ENCODE measurements around the gene ADM. TPM values are rescaled to one million over a fixed set of nuclear protein-coding genes. Genes with fewer than 3 reads are reported as not detected.
A peak's percentile ranks its signal among the peaks of the same experiment; 100 is the strongest.
"Not testable (repeated sequence)": the region's sequence is repeated elsewhere in the genome, so short reads cannot be mapped to it uniquely, and the experiment has no call there.

ADM gene
- total RNA-seq, result 169 and 210 TPM in 2 replicates

GRCh38 chr11:10304495-10305261, at the start of gene ADM:
Gene ADM (plus strand): TSS chr11:10305073. CDS start chr11:10305701, 628 bp downstream.
- peak; percentile 60 for DNase-seq (ENCODE audit: low read depth)
- no peak for FAIRE-seq
- Histone ChIP-seq H3K27me3 (ENCODE audit: control insufficient read depth, insufficient read depth, low read length) (no peaks in the 10 kb centered on the region), H3K4me3 (ENCODE audit: low read depth, low read length) (peak within 1 kb of the TSS; percentile 75), H3K36me3 (ENCODE audit: control insufficient read depth, insufficient read depth, low read length) (peaks cover 13% of the 10 kb centered on the region)
- peak; percentile 61 for TF ChIP-seq CTCF (IDR thresholded peaks at IDR 0.05; ENCODE audit: insufficient read depth, low read length, severe bottlenecking)

GRCh38 chr11:10255388-10256125, 49.3 kb upstream of the ADM start:
- Histone ChIP-seq H3K4me3 (ENCODE audit: low read depth, low read length) (no peak overlapping the region), H3K36me3 (ENCODE audit: control insufficient read depth, insufficient read depth, low read length) (no peaks in the 10 kb centered on the region), H3K27me3 (ENCODE audit: control insufficient read depth, insufficient read depth, low read length) (no peaks in the 10 kb centered on the region)
- FAIRE-seq, result no peak
- no peak for TF ChIP-seq CTCF (IDR thresholded peaks at IDR 0.05; ENCODE audit: insufficient read depth, low read length, severe bottlenecking)
- DNase-seq (ENCODE audit: low read depth), result no peak

GRCh38 chr11:10257478-10257877, 47.4 kb upstream of the ADM start:
- TF ChIP-seq CTCF (IDR thresholded peaks at IDR 0.05; ENCODE audit: insufficient read depth, low read length, severe bottlenecking), result no peak
- Histone ChIP-seq H3K36me3 (ENCODE audit: control insufficient read depth, insufficient read depth, low read length) (no peaks in the 10 kb centered on the region), H3K27me3 (ENCODE audit: control insufficient read depth, insufficient read depth, low read length) (no peaks in the 10 kb centered on the region), H3K4me3 (ENCODE audit: low read depth, low read length) (no peak overlapping the region)
- DNase-seq (ENCODE audit: low read depth), result no peak
- FAIRE-seq, result no peak

- FAIRE-seq (no peak), DNase-seq (ENCODE audit: low read depth) (peak; percentile 31)
- H3K36me3 ChIP-seq (ENCODE audit: control insufficient read depth, insufficient read depth, low read length), result no peaks in the 10 kb centered on the region
- no peak for TF ChIP-seq CTCF (IDR thresholded peaks at IDR 0.05; ENCODE audit: insufficient read depth, low read length, severe bottlenecking)
- H3K27me3 ChIP-seq (ENCODE audit: control insufficient read depth, insufficient read depth, low read length), result no peaks in the 10 kb centered on the region
- H3K4me3 ChIP-seq (ENCODE audit: low read depth, low read length), result no peak overlapping the region
These were observed 43.1 kb upstream of the ADM start for GRCh38 chr11:10261821-10262220.

- Histone ChIP-seq H3K4me3 (ENCODE audit: low read depth, low read length) (no peak overlapping the region), H3K27me3 (ENCODE audit: control insufficient read depth, insufficient read depth, low read length) (no peaks in the 10 kb centered on the region), H3K36me3 (ENCODE audit: control insufficient read depth, insufficient read depth, low read length) (no peaks in the 10 kb centered on the region)
- DNase-seq (ENCODE audit: low read depth) (peak; percentile 34), FAIRE-seq (no peak)
- TF ChIP-seq CTCF (IDR thresholded peaks at IDR 0.05; ENCODE audit: insufficient read depth, low read length, severe bottlenecking), result no peak
These were observed 40.9 kb upstream of the ADM start for GRCh38 chr11:10263929-10264328.

GRCh38 chr11:10264716-10265115, 40.2 kb upstream of the ADM start:
- not testable (repeated sequence) for H3K4me3 ChIP-seq (ENCODE audit: low read depth, low read length); H3K36me3 ChIP-seq (ENCODE audit: control insufficient read depth, insufficient read depth, low read length); DNase-seq (ENCODE audit: low read depth); H3K27me3 ChIP-seq (ENCODE audit: control insufficient read depth, insufficient read depth, low read length); FAIRE-seq
